Stimulated activated CD8-positive, alpha-beta memory T cell treated with anti-CD3 and anti-CD28 coated beads, Interleukin-2, amount 100 ng/mL, for 1 hour (primary cell): ENCODE results near the gene RINL.
"Not testable (repeated sequence)": the region's sequence is repeated elsewhere in the genome, so short reads cannot be mapped to it uniquely, and the experiment has no call there.

ENCODE experiments used
- DNase-seq, 2 donors: peaks; one replicate each; pipeline ENCODE4 v3.0.0-alpha.2; 2020; ENCODE audit warnings: low read depth in 2 of 2

Gene RINL

DNA sequence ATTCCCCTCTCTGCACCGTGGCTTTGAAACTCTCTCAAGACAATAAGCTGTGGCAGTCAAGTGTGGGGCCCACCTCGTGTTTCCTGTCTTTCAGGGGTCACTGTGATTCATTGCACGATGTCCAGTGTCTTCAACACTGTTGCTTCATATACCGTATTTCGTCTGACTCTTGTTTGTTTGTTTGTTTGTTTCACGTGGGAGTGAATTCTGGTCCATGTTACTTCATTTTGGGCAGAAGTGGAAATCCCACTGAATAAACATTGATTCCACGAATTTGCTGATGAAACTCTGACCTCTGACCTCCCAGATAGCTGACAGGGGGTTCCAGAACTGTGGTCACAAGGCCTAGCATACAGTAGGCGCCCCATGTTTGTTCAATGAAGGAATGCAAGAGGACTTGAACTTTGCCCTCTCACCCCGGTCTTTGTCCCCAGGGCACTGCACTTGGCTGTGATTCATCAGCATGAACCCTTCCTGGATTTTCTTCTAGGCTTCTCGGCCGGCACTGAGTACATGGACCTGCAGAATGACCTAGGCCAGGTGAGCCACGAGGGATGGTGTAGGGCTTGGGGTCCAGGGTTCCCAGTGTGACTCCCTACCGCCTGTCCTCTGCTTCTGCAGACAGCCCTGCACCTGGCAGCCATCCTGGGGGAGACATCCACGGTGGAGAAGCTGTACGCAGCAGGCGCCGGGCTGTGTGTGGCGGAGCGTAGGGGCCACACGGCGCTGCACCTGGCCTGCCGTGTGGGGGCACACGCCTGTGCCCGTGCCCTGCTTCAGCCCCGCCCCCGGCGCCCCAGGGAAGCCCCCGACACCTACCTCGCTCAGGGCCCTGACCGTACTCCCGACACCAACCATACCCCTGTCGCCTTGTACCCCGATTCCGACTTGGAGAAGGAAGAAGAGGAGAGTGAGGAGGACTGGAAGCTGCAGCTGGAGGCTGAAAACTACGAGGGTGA lies 26.8 kb upstream of the RINL start:
- no peak for DNase-seq

DNA sequence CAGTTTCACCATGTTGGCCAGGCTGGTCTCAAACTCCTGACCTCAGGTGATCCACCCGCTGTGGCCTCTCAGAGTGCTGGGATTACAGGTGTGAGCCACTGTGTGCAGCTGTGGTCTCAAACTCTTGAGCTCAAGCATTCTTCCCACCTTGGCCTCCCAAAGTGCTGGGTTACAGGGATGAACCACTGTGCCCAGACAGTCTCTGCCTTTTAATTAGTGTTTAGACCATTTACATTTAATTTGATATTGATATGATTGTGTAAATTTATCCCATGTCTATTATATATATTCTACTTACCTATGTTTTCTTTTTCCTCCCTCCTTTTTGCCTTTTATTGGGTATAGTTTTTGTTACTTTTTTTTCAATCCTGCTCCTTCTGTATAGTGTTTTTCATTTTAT lies 23.6 kb upstream of the RINL start:
- DNase-seq, result no peak

GRCh38 chr19:38900743-38901190 lies 22.7 kb upstream of the RINL start:
- no peak for DNase-seq

DNA sequence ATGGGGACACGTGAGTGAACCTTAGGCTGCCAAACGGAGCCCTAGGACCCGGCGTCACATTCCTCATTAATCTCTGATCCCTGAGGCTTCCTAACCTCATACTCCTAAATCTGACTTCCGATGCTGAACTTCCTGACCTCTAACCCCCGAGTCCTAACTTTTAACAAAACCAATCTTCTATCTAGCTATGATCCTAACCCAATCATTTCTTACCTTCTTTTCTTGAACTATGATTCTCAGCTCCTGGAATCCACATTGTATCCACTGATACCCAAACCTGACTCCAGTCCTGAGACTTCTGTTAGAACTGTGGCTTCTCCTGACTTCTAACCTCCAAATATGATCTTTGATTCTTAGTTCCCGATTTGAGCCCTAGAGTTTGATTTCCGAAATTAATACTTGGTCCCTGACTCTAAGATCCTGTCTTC lies 22.1 kb upstream of the RINL start:
- no peak for DNase-seq

GRCh38 chr19:38899447-38900201 lies 21.5 kb upstream of the RINL start, which contains the start of the genes NFKBIB and SIRT2:
NFKBIB (plus strand) TSS chr19:38899969; CDS start chr19:38900033, 64 bp downstream.
SIRT2 (minus strand) TSS chr19:38899618; CDS start chr19:38899521, 97 bp downstream.
- peak; percentile 96 to 98 for DNase-seq

- peak in 1 of 2 donors; percentile 9 for DNase-seq
These were observed 20.8 kb upstream of the RINL start for GRCh38 chr19:38898788-38899446.

DNA sequence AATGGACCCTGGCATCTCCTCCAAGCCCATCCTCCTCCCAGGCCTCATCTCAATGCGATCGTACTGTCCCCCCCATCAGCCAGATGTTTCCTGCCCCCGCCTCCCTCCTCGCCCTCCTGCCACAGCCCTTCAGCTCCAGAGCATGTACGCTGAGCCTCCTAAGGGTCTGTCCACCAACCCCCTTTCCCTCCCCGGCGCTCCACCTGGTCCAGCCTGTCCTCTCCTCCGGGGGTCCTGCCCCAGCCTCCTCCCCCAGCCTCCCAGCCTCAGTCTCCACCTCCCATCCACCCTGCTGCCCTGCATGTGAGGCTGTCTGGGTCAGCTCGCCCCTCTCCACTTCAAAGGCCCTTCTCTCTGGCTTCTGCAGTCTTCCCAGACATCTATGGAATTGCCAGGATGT lies 16.9 kb upstream of the RINL start:
- DNase-seq, result no peak

GRCh38 chr19:38893341-38893771 lies 15.3 kb upstream of the RINL start:
- no peak for DNase-seq

DNA sequence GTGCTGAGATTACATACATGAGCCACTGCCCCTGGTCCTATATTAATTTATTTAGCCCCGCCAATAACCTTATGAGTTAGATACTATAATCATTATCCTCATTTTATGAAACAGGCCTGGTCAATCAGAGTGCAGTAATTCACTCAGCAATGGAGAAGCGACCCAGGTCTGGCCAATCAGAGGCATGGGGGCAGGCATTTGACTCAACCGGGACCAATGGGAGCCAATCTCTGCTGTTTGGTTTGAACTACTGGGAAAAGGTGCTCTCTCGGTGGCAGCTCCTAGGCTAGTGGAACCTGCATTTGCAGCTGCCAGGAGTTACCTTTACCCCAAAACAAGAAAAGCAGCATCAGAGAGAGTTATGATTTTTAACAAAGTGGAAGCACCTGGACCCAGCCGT lies 14.8 kb upstream of the RINL start:
- DNase-seq, result no peak

- DNase-seq, result no peak
These were observed 13.7 kb upstream of the RINL start for GRCh38 chr19:38891771-38892170.

GRCh38 chr19:38890686-38891085 lies 12.6 kb upstream of the RINL start:
- DNase-seq, result no peak

GRCh38 chr19:38889803-38890202 lies 11.7 kb upstream of the RINL start:
- no peak for DNase-seq

GRCh38 chr19:38888876-38889275 lies 10.8 kb upstream of the RINL start:
- DNase-seq, result no peak

DNA sequence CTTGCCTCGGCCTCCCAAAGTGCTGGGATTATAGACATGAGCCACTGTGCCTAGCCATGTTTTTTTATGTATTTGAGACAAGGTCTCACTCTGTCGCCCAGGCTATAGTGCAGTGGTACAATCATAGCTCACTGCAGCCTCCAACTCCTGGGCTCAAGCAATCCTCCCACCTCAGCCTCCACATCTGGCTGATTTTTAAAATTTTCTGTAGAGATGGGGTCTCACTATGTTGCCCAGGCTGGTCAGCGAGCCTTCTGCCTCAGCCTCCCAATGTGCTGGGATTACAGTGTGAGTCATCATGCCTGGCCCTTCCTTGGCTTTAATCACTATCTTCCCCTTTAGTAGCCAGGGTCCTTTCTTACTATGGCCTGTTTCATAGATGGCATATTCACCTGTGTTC lies 6.6 kb upstream of the RINL start:
- DNase-seq, result not testable (repeated sequence)

- no peak for DNase-seq
These were observed 5.2 kb upstream of the RINL start for GRCh38 chr19:38883286-38883685.

- DNase-seq, result no peak
These were observed 3.0 kb upstream of the RINL start for GRCh38 chr19:38880882-38881609.

DNA sequence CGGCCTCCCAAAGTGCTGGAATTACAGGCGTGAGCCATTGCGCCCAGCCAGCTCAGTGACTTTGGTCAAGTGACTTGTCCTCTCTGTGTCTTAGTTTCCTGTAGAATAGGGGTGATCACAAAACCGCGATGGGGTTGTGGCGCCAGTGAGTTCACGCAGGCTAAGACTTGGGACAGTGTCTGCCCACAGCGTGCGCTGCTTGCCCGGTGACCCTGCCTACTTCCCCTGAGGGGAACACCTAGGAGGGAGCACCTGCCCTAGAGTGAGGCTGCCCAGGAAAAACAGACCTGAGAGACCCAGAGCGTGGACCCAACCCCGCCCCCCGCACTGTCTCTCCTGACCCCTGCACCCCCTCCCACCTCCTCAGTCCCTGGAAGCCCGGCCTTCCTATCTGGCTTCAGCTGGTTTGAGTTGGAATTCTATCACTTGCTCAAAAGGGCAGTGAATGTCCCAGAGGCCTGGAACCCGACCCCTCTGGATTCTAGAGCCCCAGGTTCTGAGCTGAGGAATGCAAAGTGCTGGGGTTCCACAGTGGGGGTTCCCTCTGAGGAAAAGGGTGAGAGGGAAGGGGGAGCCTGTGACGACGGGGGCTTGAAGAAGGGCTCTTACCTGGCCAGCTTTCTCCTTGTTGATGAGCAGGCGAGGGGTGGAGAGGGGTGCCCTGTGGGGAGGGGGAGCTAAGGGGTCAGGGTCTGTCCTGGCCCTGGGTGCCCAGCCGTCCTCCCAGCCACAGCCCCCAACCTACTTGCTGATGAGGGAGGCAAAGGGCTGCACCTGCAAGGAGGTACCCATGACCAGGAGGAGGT lies 2.2 kb upstream of the RINL start:
- no peak for DNase-seq

DNA sequence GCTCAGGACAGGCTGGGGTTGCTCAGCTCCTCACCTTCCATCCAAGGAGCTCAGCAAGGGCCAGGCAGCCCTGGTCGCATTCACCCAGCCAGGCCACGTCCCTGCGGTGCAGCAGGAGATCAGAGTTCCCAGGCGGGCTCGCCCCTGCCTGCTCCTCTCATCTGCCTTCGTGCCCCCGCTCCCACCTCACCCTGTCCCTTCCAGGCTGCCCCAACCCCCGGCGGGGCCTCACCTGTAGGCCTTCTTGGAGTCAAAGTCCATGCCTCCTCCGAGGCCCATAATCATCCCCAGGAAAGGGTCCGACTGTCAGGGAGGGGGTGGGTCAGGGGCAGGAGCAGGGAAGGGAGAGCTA lies 1.3 kb upstream of the RINL start:
- DNase-seq, result no peak

- no peak for DNase-seq
These were observed 712 bp upstream of the RINL start for GRCh38 chr19:38878575-38879399.
